Lower lobe of right lung (tissue), 2 donors: ENCODE data around the gene RPLP1. TPM values are rescaled to one million over a fixed set of nuclear protein-coding genes. Genes with fewer than 3 reads are reported as not detected.

ENCODE experiments used
- ATAC-seq, 2 donors: fragments of 200-7000 bp; cut with Tn5 transposase; one replicate each; pipeline ENCODE4 v1.9.1; 2020 to 2022; ENCODE audit warnings: mild to moderate bottlenecking in 2 of 2, moderate library complexity in 2 of 2
- DNase-seq: peaks from one replicate; pipeline ENCODE4 v3.0.0-alpha.2; 2020
- H3K27ac ChIP-seq: fragments of 200-600 bp; one replicate; pipeline ENCODE4 v1.8.0; 2022
- H3K27me3 ChIP-seq: fragments of 200-600 bp; one replicate; pipeline ENCODE4 v1.8.0; 2022; ENCODE audit warnings: low read depth
- H3K36me3 ChIP-seq: fragments of 200-600 bp; one replicate; pipeline ENCODE4 v1.8.0; 2022; ENCODE audit warnings: mild to moderate bottlenecking
- H3K4me1 ChIP-seq: fragments of 200-600 bp; one replicate; pipeline ENCODE4 v1.8.0; 2022
- H3K4me3 ChIP-seq: fragments of 200-600 bp; one replicate; pipeline ENCODE4 v1.8.0; 2022; ENCODE audit warnings: mild to moderate bottlenecking
- H3K9me3 ChIP-seq: fragments of 200-600 bp; one replicate; pipeline ENCODE4 v1.8.0; 2022
- CTCF ChIP-seq: fragments of 200-600 bp; IDR thresholded peaks from one replicate; pipeline ENCODE4 v1.8.0; 2022; ENCODE audit warnings: antibody characterized with exemption, mild to moderate bottlenecking
- intact Hi-C: fragments of 100-400 bp; cut with DNase I; formaldehyde crosslinking; loops from one replicate; pipeline ENCODE4 v1.11.0; 2022
- total RNA-seq: library from RNA; stranded (reverse); fragmentation: NEBNext Ultra II Directional; extraction: Animal tissue kit (Norgen Biotek cat#: 25700); gene quantifications from one replicate; pipeline ENCODE4 v1.2.1, GENCODE V29; 2021
- donor health status: DM: no; HTN: yes; CAD: no; lungs with severe emphysema.

Gene RPLP1
- total RNA-seq, 1 donor from 2014 or later = 1,283 TPM

DNA sequence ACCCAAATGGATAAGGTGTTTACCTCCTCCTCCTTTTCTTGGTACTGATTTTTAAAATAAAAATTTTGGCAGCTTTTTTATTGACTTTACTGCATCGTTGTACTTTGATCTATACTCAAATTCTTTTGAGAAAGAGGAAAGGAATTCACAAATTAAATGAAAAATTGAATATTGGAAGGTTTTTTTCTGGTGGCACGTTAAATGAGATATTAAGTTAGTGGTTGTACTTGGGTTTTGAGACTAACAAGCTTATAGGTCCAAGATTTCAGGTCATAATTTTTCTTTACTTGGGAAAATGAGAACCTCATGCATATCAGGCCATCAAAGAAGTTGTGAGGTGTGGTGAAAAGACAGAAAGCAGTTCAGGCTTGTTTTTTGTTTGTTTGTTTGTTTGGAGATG lies 14.1 kb downstream of the RPLP1 start:
- H3K36me3 ChIP-seq = no peaks in the 10 kb centered on the region
- no peak overlapping the region for H3K4me3 ChIP-seq
- no peak overlapping the region for H3K27ac ChIP-seq
- no peak for ATAC-seq
- intact Hi-C loops = no loop called here
- peaks cover 43% of the 10 kb centered on the region for H3K4me1 ChIP-seq
- H3K9me3 ChIP-seq = no peaks in the 10 kb centered on the region
- TF ChIP-seq CTCF = no peak
- H3K27me3 ChIP-seq = no peaks in the 10 kb centered on the region
- no peak for DNase-seq

DNA sequence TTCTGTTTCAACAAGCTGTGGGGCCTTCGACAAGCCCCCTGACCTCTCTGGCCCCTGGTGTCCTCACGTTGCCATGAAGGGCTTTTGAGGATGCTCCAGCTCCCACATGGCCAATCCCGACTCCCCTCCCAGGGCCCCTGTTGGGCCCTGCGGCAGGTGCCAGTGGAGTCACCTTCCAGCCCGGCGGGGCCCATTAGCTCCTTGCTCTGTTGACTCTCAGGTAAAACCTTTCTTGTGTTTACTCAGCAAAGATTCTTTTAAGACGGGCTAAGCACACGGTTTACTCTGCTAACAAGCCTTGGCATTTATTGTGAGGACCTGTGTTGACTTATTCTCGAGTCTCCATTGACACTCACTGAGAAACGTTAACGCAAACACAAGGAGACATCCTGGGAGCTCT lies 15.0 kb downstream of the RPLP1 start:
- Histone ChIP-seq H3K27me3 (no peaks in the 10 kb centered on the region), H3K36me3 (no peaks in the 10 kb centered on the region), H3K27ac (peak overlapping the region; percentile 74), H3K4me3 (no peak overlapping the region), H3K4me1 (peaks cover 40% of the 10 kb centered on the region), H3K9me3 (no peaks in the 10 kb centered on the region)
- ATAC-seq (peak; percentile 34 to 62), DNase-seq (peak; percentile 65)
- TF ChIP-seq CTCF = no peak
- intact Hi-C loops = no loop called here

- H3K9me3 ChIP-seq = no peaks in the 10 kb centered on the region
- intact Hi-C loops = no loop called here
- no peaks in the 10 kb centered on the region for H3K27me3 ChIP-seq
- H3K36me3 ChIP-seq = no peaks in the 10 kb centered on the region
- H3K4me3 ChIP-seq = no peak overlapping the region
- peak overlapping the region; percentile 74 for H3K27ac ChIP-seq
- peaks cover 37% of the 10 kb centered on the region for H3K4me1 ChIP-seq
- no peak for TF ChIP-seq CTCF
- DNase-seq (peak; percentile 80), ATAC-seq (peak; percentile 86 to 91)
These were observed 15.9 kb downstream of the RPLP1 start for GRCh38 chr15:69468241-69469121.

GRCh38 chr15:69469467-69470201 lies 17.0 kb downstream of the RPLP1 start:
- Histone ChIP-seq H3K27me3 (no peaks in the 10 kb centered on the region), H3K4me1 (peaks cover 34% of the 10 kb centered on the region), H3K4me3 (no peak overlapping the region), H3K9me3 (no peaks in the 10 kb centered on the region), H3K36me3 (no peaks in the 10 kb centered on the region), H3K27ac (no peak overlapping the region)
- intact Hi-C loops = no loop called here
- no peak for ATAC-seq
- DNase-seq = peak; percentile 26
- TF ChIP-seq CTCF = no peak

DNA sequence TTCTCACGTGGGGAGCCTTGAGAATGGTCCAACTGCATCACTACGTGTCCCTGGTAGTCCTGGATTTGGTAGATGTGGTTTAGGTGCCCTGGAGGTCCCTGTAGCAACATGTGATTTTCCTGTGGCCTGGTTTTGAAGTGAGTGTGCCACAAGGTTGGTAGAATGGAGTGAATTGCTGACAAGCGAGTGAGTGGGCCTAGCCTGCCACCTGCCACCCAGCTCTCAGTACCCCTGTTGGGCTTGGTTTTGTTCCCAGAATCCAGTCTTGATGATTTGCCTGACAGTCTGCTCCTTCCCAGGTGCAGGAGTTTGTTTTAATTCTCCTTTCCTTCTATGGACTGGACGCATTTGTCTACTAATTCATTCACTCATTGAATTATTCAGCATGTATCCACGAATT lies 19.4 kb downstream of the RPLP1 start:
- peaks cover 31% of the 10 kb centered on the region for H3K4me1 ChIP-seq
- no peak overlapping the region for H3K4me3 ChIP-seq
- no peak overlapping the region for H3K27ac ChIP-seq
- H3K9me3 ChIP-seq = no peaks in the 10 kb centered on the region
- no peaks in the 10 kb centered on the region for H3K27me3 ChIP-seq
- intact Hi-C loops = no loop called here
- no peak for DNase-seq
- H3K36me3 ChIP-seq = no peaks in the 10 kb centered on the region
- TF ChIP-seq CTCF = no peak
- ATAC-seq = no peak
